GM12872 (cell line): ENCODE results near the gene EIF2AK3.

Experiments used
- CTCF ChIP-seq: IDR thresholded peaks from 3 replicates; pipeline ENCODE4 v1.5.1; 2011; ENCODE audit warnings: low read depth, mild to moderate bottlenecking, low read length, moderate library complexity; ENCODE audit not compliant: insufficient read depth

The EIF2AK3 gene

GRCh38 chr2:88596141-88596830 is 31.0 kb downstream of the EIF2AK3 start:
- TF ChIP-seq CTCF = no peak

GRCh38 chr2:88591698-88592097 is 35.6 kb downstream of the EIF2AK3 start:
- no peak for TF ChIP-seq CTCF

- TF ChIP-seq CTCF = peak; percentile 71
Measured at GRCh38 chr2:88590998-88591613, 36.2 kb downstream of the EIF2AK3 start.

GRCh38 chr2:88585969-88586368 is 41.3 kb downstream of the EIF2AK3 start:
- TF ChIP-seq CTCF = no peak

- TF ChIP-seq CTCF = no peak
Measured at GRCh38 chr2:88582030-88582429, 45.2 kb downstream of the EIF2AK3 start.

- no peak for TF ChIP-seq CTCF
Measured at GRCh38 chr2:88580088-88580487, 47.2 kb downstream of the EIF2AK3 start.

- TF ChIP-seq CTCF = no peak
Measured at GRCh38 chr2:88575630-88576029, 51.6 kb downstream of the EIF2AK3 start.
